DND-41 (cell line): ENCODE data around the gene LSR.

ENCODE experiments used
- ATAC-seq: fragments of 200-7000 bp; cut with Tn5 transposase; 3 replicates; pipeline ENCODE4 v1.9.1; 2021; ENCODE audit warnings: low read depth; ENCODE audit not compliant: insufficient read depth
- DNase-seq: peaks from one replicate; pipeline ENCODE4 v3.0.0-alpha.2; 2020
- H2AFZ ChIP-seq: 2 replicates; pipeline ENCODE4 v1.6.0; 2012; ENCODE audit warnings: low read depth, low read length
- H3K27ac ChIP-seq: 2 replicates; pipeline ENCODE4 v1.5.1; 2012; ENCODE audit warnings: low read length, inconsistent platforms
- H3K27me3 ChIP-seq: fragments of 200-600 bp; sonication (generic); 2 replicates; pipeline ENCODE4 v1.6.0; 2012; ENCODE audit warnings: low read length, mild to moderate bottlenecking, inconsistent platforms; ENCODE audit not compliant: insufficient read depth, poor library complexity
- H3K36me3 ChIP-seq: 2 replicates; pipeline ENCODE4 v1.5.1; 2012; ENCODE audit warnings: low read length, inconsistent platforms; ENCODE audit not compliant: insufficient read depth
- H3K4me1 ChIP-seq: 2 replicates; pipeline ENCODE4 v1.5.1; 2012; ENCODE audit warnings: mild to moderate bottlenecking, low read length; ENCODE audit not compliant: insufficient read depth
- H3K4me2 ChIP-seq: 2 replicates; pipeline ENCODE4 v1.6.0; 2012; ENCODE audit warnings: mild to moderate bottlenecking, moderate library complexity, low read length, inconsistent platforms; ENCODE audit not compliant: insufficient read depth
- H3K4me3 ChIP-seq, 2 experiments: fragments of 200-600 bp in 1 of 2; shearing (Covaris generic) in 1 of 2; 2 replicates each; pipeline ENCODE4 v1.5.1; 2012 to 2016; ENCODE audit warnings: inconsistent platforms in 2 of 2, low read length in 2 of 2, mild to moderate bottlenecking in 2 of 2, low read depth in 1 of 2, moderate library complexity in 1 of 2
- H3K79me2 ChIP-seq: 2 replicates; pipeline ENCODE4 v1.6.0; 2012; ENCODE audit warnings: low read length, inconsistent platforms; ENCODE audit not compliant: insufficient read depth
- H3K9ac ChIP-seq: 2 replicates; pipeline ENCODE4 v1.6.0; 2012; ENCODE audit warnings: low read depth, mild to moderate bottlenecking, inconsistent platforms, low read length, moderate library complexity
- H3K9me3 ChIP-seq: 2 replicates; pipeline ENCODE4 v1.5.1; 2012; ENCODE audit warnings: low read length, moderate library complexity, mild to moderate bottlenecking, inconsistent platforms; ENCODE audit not compliant: insufficient read depth, severe bottlenecking
- H4K20me1 ChIP-seq: 2 replicates; pipeline ENCODE4 v1.6.0; 2012; ENCODE audit warnings: low read length; ENCODE audit not compliant: insufficient read depth
- CTCF ChIP-seq: IDR thresholded peaks from 2 replicates; pipeline ENCODE4 v1.5.1; 2012; ENCODE audit warnings: borderline replicate concordance, low read length, moderate library complexity, mild to moderate bottlenecking; ENCODE audit not compliant: poor library complexity, severe bottlenecking; ENCODE audit errors: extremely low read depth
- EZH2 ChIP-seq: IDR thresholded peaks from 3 replicates; pipeline ENCODE4 v1.6.1; 2012; ENCODE audit warnings: borderline replicate concordance, low read depth, mild to moderate bottlenecking, moderate library complexity, low read length, inconsistent platforms; ENCODE audit not compliant: severe bottlenecking

The LSR gene

DNA sequence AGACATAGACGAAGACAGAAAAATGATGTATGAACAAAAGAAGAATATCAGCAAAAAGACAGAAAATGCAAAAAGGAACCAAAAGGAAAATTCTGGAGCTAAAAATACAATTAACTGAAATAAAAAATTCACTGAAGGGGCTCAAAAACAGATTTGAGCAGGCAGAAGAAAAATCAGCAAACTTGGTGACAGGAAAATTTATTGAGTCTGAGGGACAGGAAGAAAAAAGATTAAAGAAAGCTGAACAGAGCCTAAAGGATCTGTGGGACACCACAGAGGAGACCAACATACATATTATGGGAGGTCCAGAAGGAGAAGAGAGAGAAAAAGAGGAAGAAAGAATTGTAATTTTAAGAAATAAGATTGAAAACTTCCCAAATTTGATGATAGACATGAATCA is 7.4 kb upstream of the LSR start:
- TF ChIP-seq EZH2 (no peak), CTCF (no peak)

DNA sequence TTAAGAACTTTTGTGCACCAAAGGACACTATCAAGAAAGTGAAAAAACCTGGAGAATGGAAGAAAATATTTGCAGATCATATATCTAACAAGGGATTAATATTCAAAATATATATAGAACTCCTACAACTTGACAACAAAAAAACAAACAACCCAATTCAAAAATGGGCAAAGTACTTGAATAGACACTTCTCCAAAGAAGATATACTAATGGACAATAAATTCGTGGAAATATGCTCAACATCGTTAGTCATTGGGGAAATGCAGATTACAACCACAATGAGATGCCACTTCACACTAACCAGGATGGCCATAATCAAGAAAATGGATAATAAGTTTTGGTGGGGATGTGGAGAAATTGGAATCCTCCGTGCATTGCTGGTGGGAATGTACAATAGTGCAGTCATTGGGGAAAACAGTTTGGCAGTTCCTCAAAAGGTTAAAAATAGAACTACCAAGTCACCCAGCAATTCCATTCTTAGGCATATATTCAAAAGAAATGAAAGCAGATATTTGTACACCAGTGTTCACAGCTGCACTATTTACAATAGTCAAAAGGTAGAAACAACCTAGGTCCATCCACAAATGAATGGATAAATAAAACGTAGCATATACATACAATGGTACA is 2.2 kb upstream of the LSR start:
- H3K9ac ChIP-seq = no peak overlapping the region
- no peaks in the 10 kb centered on the region for H3K4me1 ChIP-seq
- no peak overlapping the region for H3K4me3 ChIP-seq
- H3K27me3 ChIP-seq = peaks cover 2% of the 10 kb centered on the region
- no peaks in the 10 kb centered on the region for H3K9me3 ChIP-seq
- no peak overlapping the region for H3K4me2 ChIP-seq
- H3K27ac ChIP-seq = no peak overlapping the region
- H2AFZ ChIP-seq = no peak overlapping the region
- DNase-seq (no peak), ATAC-seq (no peak)
- H4K20me1 ChIP-seq = no peaks in the 10 kb centered on the region
- H3K36me3 ChIP-seq = no peaks in the 10 kb centered on the region
- no peak for TF ChIP-seq CTCF
- no peak for TF ChIP-seq EZH2
- H3K79me2 ChIP-seq = no peaks in the 10 kb centered on the region

More for the DNA sequence above, 7.4 kb upstream of the LSR start:
- Histone ChIP-seq H3K9ac (no peak overlapping the region), H4K20me1 (no peaks in the 10 kb centered on the region), H3K4me2 (no peak overlapping the region), H3K79me2 (no peaks in the 10 kb centered on the region), H3K4me3 (no peak overlapping the region), H3K36me3 (no peaks in the 10 kb centered on the region), H3K27ac (no peak overlapping the region), H3K27me3 (peaks cover 2% of the 10 kb centered on the region), H2AFZ (no peak overlapping the region), H3K9me3 (no peaks in the 10 kb centered on the region), H3K4me1 (no peaks in the 10 kb centered on the region)
- DNase-seq = no peak
- ATAC-seq = no peak

GRCh38 chr19:35247526-35248309 is 1.1 kb upstream of the LSR start:
- H3K4me2 ChIP-seq = no peak overlapping the region
- H3K27me3 ChIP-seq = peaks cover 2% of the 10 kb centered on the region
- no peaks in the 10 kb centered on the region for H3K9me3 ChIP-seq
- no peaks in the 10 kb centered on the region for H3K79me2 ChIP-seq
- no peaks in the 10 kb centered on the region for H4K20me1 ChIP-seq
- no peak overlapping the region for H2AFZ ChIP-seq
- no peak overlapping the region for H3K9ac ChIP-seq
- H3K4me3 ChIP-seq = no peak overlapping the region
- ATAC-seq (no peak), DNase-seq (no peak)
- no peaks in the 10 kb centered on the region for H3K4me1 ChIP-seq
- TF ChIP-seq CTCF = no peak
- TF ChIP-seq EZH2 = no peak
- H3K27ac ChIP-seq = no peak overlapping the region
- no peaks in the 10 kb centered on the region for H3K36me3 ChIP-seq
